ENCODE results near the gene DDRGK1.
"Not testable (repeated sequence)": the region's sequence is repeated elsewhere in the genome, so short reads cannot be mapped to it uniquely, and the experiment has no call there.

Gene DDRGK1

DNA sequence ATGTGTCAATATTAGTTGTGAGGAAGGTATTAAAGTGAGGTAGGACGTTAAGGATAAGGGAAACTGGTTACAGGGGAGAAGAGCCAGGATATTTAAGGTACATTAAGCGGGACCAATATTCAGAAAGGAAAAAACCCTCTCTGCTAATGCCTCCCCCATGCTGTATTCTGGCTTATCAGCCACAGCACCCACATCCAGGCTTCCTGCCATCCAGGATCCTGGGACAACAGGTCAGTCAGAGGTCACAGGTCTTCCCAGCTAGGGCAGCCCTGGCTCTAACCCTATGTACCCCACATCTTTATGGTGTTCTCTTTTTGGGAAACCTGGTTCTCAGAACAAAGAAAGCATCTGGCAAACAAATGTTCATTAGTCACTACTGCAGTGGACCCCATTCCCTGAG, 5.3 kb downstream of the DDRGK1 start:
- H3K27ac ChIP-seq (ENCODE audit: low read depth in 2 of 2, low read length in 2 of 2): no peak overlapping the region
- no peaks in the 10 kb centered on the region for H3K9me3 ChIP-seq (ENCODE audit: control insufficient read depth in 2 of 2, low read length in 2 of 2)
- H3K36me3 ChIP-seq (ENCODE audit: control insufficient read depth in 2 of 2, insufficient read depth in 2 of 2, low read length in 2 of 2): peaks cover 31 to 45% of the 10 kb centered on the region in 2 donors
- H3K4me1 ChIP-seq (ENCODE audit: control insufficient read depth in 2 of 2, insufficient read depth in 2 of 2, low read length in 2 of 2): peaks cover 14% of the 10 kb centered on the region in 2 donors
- H3K4me3 ChIP-seq (ENCODE audit: low read length in 2 of 2): no peak overlapping the region
- no peak overlapping the region for H3K9ac ChIP-seq (ENCODE audit: low read depth in 1 of 2, low read length in 2 of 2)
- H3K27me3 ChIP-seq (ENCODE audit: control insufficient read depth in 2 of 2, insufficient read depth in 2 of 2, low read length in 2 of 2): no peaks in the 10 kb centered on the region

DNA sequence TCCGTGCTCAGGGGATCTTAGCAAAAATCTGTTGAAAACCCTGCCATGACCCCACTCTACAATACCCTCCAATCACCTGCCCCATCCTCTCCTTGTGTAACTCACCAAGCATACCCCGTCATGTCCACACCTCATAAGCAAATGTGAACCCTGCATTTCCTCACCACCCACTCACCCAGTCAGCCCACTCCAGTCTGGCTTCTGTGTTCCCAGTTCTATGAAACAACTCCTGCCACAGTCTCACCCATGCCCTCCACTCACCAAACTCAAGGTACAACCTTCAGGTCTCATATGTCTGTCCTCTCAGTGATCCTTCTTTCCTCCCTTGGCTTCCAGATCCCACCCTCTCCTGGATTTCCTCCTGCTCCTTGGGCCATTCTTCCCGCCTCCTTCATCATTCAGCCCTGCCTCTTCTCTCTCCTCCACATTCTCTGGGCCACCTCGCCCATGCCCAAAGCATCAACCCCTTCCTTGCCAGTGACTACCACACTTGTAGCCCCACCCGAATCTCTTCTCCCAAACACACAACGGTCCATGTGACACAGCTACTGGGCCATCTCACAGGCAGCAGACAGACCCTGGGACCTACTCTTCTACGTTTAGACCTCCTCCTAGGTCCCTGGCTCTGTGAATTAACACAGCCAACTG, 8.8 kb downstream of the DDRGK1 start:
- no peaks in the 10 kb centered on the region for H3K9me3 ChIP-seq (ENCODE audit: control insufficient read depth in 2 of 2, low read length in 2 of 2)

DNA sequence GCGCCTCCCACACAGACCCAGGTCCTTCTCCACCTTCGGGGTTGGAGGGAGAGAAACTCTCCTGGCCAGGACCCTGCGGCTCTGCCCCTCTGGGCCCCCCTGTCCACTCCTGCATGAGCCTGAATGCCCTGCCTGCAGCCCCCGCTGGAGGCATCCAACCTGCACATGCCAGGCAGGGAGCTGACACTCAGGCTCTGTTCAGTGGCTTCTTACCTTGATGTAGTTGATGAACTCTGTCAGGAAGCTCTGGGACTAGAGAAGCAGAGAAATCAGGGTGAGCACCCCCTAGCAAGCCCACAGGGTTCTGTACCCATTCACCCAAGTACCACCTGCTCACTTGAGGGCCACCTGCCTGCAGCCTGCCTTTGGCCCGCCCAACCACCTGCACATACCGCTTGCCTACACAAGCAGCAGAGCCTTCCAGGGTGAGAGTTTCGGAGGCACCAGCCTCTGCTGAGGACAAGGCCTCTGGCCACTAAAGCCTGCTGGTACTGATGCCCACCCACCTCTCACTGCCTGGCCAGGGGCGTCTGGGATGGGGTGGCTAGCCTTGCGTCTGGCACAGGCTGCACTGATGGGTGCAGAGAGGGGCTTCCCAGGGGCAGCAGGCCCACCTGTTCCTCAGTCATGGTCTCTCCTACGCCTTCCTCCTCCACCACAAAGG, 9.7 kb downstream of the DDRGK1 start:
- Histone ChIP-seq H3K9ac (ENCODE audit: low read depth in 1 of 2, low read length in 2 of 2) (no peak overlapping the region), H3K4me3 (ENCODE audit: low read length in 2 of 2) (no peak overlapping the region), H3K36me3 (ENCODE audit: control insufficient read depth in 2 of 2, insufficient read depth in 2 of 2, low read length in 2 of 2) (peaks cover 55 to 70% of the 10 kb centered on the region in 2 donors), H3K4me1 (ENCODE audit: control insufficient read depth in 2 of 2, insufficient read depth in 2 of 2, low read length in 2 of 2) (no peaks in the 10 kb centered on the region), H3K27me3 (ENCODE audit: control insufficient read depth in 2 of 2, insufficient read depth in 2 of 2, low read length in 2 of 2) (no peaks in the 10 kb centered on the region), H3K9me3 (ENCODE audit: control insufficient read depth in 2 of 2, low read length in 2 of 2) (no peaks in the 10 kb centered on the region), H3K27ac (ENCODE audit: low read depth in 2 of 2, low read length in 2 of 2) (no peak overlapping the region)

More for the DNA sequence above, 8.8 kb downstream of the DDRGK1 start:
- peaks cover 57 to 70% of the 10 kb centered on the region in 2 donors for H3K36me3 ChIP-seq (ENCODE audit: control insufficient read depth in 2 of 2, insufficient read depth in 2 of 2, low read length in 2 of 2)
- no peaks in the 10 kb centered on the region for H3K27me3 ChIP-seq (ENCODE audit: control insufficient read depth in 2 of 2, insufficient read depth in 2 of 2, low read length in 2 of 2)
- no peak overlapping the region for H3K27ac ChIP-seq (ENCODE audit: low read depth in 2 of 2, low read length in 2 of 2)
- H3K4me1 ChIP-seq (ENCODE audit: control insufficient read depth in 2 of 2, insufficient read depth in 2 of 2, low read length in 2 of 2): no peaks in the 10 kb centered on the region
- no peak overlapping the region for H3K9ac ChIP-seq (ENCODE audit: low read depth in 1 of 2, low read length in 2 of 2)
- no peak overlapping the region for H3K4me3 ChIP-seq (ENCODE audit: low read length in 2 of 2)

DNA sequence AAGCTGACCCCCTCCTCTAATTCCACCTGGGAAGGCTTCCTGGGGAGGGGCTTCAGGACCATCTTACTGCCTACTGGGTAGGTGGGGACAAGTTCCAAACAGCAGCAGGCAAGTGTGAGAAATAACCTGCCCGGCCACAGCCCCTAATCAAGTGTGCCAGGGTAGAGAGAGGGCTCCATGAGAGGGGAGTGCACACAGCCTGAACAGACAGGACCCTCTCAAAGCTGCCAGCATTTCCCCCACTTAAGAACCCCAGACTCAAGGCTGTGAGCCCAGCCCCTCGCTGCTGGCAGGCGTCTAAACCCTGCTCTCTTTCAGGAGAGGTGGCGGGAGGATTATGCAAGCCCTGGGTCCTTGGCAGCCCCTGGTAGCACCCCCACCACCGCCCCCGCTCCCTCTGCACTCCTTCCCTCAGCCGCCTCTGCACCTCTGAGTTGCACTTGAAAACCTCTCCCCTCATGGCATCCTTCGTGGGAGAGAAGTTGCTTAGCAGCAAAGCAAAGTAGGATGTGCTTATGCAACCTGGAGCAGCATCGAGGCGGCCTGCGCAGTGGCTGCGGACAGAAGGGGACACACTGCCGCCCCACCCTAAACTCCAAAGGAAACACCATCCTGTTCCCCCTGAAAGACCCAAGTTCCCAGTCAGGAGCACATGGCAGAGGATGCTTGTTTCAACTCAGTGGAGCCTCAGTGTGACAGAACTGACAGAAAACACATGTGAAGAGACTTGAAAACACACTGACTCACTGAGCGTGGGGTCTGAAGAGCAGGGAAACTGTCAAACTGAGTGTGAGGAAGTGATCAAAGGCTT, 10.5 kb downstream of the DDRGK1 start:
- H3K27me3 ChIP-seq (ENCODE audit: control insufficient read depth in 2 of 2, insufficient read depth in 2 of 2, low read length in 2 of 2): no peaks in the 10 kb centered on the region
- no peaks in the 10 kb centered on the region for H3K4me1 ChIP-seq (ENCODE audit: control insufficient read depth in 2 of 2, insufficient read depth in 2 of 2, low read length in 2 of 2)
- no peak overlapping the region for H3K4me3 ChIP-seq (ENCODE audit: low read length in 2 of 2)
- H3K27ac ChIP-seq (ENCODE audit: low read depth in 2 of 2, low read length in 2 of 2): no peak overlapping the region
- H3K36me3 ChIP-seq (ENCODE audit: control insufficient read depth in 2 of 2, insufficient read depth in 2 of 2, low read length in 2 of 2): peaks cover 48 to 66% of the 10 kb centered on the region in 2 donors
- H3K9me3 ChIP-seq (ENCODE audit: control insufficient read depth in 2 of 2, low read length in 2 of 2): no peaks in the 10 kb centered on the region
- H3K9ac ChIP-seq (ENCODE audit: low read depth in 1 of 2, low read length in 2 of 2): no peak overlapping the region

DNA sequence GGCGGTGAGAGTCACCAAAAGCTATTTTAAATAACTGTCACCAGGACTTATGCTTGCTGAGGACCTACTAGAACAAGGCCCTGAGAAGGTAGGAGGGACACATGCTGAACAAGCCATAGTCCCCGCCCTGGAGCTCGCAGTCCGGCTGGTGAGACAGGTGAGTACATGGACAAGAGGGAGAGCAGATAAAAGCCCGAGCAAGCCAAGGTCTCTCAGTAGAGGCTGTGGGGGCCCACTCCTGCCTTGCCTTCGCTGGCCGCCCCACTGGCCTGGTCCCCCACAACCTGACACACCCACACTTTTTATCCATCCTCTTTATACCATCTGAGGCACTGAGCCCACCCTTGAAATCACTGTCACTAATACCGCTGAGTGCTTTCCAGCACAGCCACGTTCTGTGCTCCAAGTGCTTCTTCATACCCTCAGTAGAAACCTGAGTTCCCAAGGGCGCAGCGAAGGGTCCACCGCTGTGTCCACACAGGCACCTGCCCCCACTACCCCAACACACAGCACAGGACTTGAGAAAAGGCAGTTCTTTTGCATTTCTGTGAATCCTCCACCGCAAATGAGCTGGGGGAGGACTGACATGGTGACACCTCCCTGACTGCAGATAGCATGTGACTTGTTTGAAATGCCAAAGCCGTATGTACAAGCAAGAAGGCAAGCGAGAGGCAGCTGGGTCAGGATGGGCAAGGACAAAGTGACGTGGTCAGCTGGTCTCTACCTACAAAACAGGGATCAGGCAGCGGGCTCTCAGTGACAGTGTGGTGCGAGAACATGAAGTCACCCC, 12.1 kb downstream of the DDRGK1 start:
- H3K9ac ChIP-seq (ENCODE audit: low read depth in 1 of 2, low read length in 2 of 2): no peak overlapping the region
- no peaks in the 10 kb centered on the region for H3K4me1 ChIP-seq (ENCODE audit: control insufficient read depth in 2 of 2, insufficient read depth in 2 of 2, low read length in 2 of 2)
- no peaks in the 10 kb centered on the region for H3K9me3 ChIP-seq (ENCODE audit: control insufficient read depth in 2 of 2, low read length in 2 of 2)
- H3K27me3 ChIP-seq (ENCODE audit: control insufficient read depth in 2 of 2, insufficient read depth in 2 of 2, low read length in 2 of 2): no peaks in the 10 kb centered on the region
- H3K4me3 ChIP-seq (ENCODE audit: low read length in 2 of 2): no peak overlapping the region
- peaks cover 46 to 64% of the 10 kb centered on the region in 2 donors for H3K36me3 ChIP-seq (ENCODE audit: control insufficient read depth in 2 of 2, insufficient read depth in 2 of 2, low read length in 2 of 2)
- H3K27ac ChIP-seq (ENCODE audit: low read depth in 2 of 2, low read length in 2 of 2): no peak overlapping the region

DNA sequence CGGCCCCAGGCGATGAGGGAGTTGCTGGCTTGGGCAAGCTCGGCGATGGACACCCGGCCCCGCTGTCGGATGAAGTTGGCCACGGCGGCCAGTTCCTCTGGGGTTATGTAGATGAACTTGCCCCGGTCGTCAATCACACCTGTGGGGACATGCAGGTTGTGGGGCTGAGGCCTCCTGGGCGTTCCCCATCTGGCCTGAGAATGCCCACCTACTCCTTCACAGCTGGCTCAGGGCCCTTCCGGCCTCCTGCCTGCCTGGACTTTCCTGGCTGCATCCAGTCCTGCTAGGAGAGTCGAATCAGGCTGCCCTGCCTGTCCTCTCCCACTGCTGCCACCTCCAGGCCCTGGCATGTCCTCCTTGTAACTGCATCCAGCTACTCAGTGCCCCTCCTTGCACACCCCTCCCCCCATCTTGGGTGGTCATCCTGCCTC, 13.8 kb downstream of the DDRGK1 start:
- no peak overlapping the region for H3K27ac ChIP-seq (ENCODE audit: low read depth in 2 of 2, low read length in 2 of 2)
- no peak overlapping the region for H3K9ac ChIP-seq (ENCODE audit: low read depth in 1 of 2, low read length in 2 of 2)
- H3K27me3 ChIP-seq (ENCODE audit: control insufficient read depth in 2 of 2, insufficient read depth in 2 of 2, low read length in 2 of 2): no peaks in the 10 kb centered on the region
- no peaks in the 10 kb centered on the region for H3K4me1 ChIP-seq (ENCODE audit: control insufficient read depth in 2 of 2, insufficient read depth in 2 of 2, low read length in 2 of 2)
- peaks cover 45 to 57% of the 10 kb centered on the region in 2 donors for H3K36me3 ChIP-seq (ENCODE audit: control insufficient read depth in 2 of 2, insufficient read depth in 2 of 2, low read length in 2 of 2)
- H3K4me3 ChIP-seq (ENCODE audit: low read length in 2 of 2): no peak overlapping the region
- H3K9me3 ChIP-seq (ENCODE audit: control insufficient read depth in 2 of 2, low read length in 2 of 2): no peaks in the 10 kb centered on the region

DNA sequence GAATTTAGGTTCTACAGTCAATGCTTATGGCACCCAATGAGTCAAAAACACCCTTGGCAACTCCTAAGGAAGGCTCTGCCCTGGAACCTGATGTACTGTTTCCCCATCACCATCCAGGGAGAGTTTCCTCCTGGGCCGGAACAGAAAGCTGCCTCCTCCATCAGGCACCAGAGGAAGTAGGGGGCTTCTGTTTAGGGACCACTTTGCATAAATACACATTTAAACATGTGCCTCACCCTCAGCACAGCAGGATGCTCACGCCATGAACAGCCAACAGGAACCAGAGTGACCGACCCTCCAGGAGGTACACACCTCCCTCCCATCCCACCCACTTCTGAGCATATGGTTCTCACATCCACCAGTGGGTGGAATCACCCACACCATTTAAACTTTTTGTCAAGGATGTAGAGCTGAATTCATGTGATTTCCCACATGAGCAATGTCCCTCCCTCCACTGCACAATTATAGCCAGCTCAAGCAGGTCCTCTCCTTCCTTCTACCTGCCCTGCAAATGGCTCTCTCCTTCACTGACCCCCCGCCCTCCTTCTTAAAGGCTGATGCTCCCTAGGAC, 14.8 kb downstream of the DDRGK1 start:
- H3K4me1 ChIP-seq (ENCODE audit: control insufficient read depth in 2 of 2, insufficient read depth in 2 of 2, low read length in 2 of 2): no peaks in the 10 kb centered on the region
- no peak overlapping the region for H3K4me3 ChIP-seq (ENCODE audit: low read length in 2 of 2)
- H3K27ac ChIP-seq (ENCODE audit: low read depth in 2 of 2, low read length in 2 of 2): no peak overlapping the region
- H3K27me3 ChIP-seq (ENCODE audit: control insufficient read depth in 2 of 2, insufficient read depth in 2 of 2, low read length in 2 of 2): no peaks in the 10 kb centered on the region
- H3K9me3 ChIP-seq (ENCODE audit: control insufficient read depth in 2 of 2, low read length in 2 of 2): no peaks in the 10 kb centered on the region
- H3K36me3 ChIP-seq (ENCODE audit: control insufficient read depth in 2 of 2, insufficient read depth in 2 of 2, low read length in 2 of 2): peaks cover 35 to 47% of the 10 kb centered on the region in 2 donors
- H3K9ac ChIP-seq (ENCODE audit: low read depth in 1 of 2, low read length in 2 of 2): no peak overlapping the region

DNA sequence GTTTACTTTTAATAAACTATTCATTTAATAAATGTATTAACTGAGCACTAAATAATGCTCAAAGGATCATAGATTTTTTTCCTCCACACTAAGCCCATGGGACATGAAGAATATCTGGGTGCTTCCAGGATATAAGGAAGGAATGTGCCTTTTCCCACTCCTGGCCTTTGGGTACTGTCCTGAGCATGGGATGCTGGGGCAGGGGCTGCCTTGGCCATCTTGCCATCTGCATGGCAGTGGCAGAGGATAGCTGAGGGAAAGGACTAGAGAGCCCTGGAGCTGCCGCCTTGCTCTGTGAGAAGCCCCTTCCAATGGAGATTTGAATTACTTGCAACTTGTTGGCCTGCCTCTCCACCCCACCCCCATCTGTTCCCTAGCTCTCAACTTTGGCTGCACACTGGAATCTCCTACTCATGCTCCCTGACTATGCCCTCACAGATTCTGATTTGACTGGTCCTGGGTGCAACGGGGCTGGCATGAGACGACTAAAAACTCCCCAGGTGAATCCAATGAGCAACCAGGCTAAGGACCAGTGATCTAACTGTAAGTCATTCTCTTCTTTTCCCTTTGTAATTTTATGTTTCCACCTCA, 15.6 kb downstream of the DDRGK1 start:
- Histone ChIP-seq H3K27ac (ENCODE audit: low read depth in 2 of 2, low read length in 2 of 2) (no peak overlapping the region), H3K9ac (ENCODE audit: low read depth in 1 of 2, low read length in 2 of 2) (no peak overlapping the region), H3K4me1 (ENCODE audit: control insufficient read depth in 2 of 2, insufficient read depth in 2 of 2, low read length in 2 of 2) (no peaks in the 10 kb centered on the region), H3K9me3 (ENCODE audit: control insufficient read depth in 2 of 2, low read length in 2 of 2) (no peaks in the 10 kb centered on the region), H3K36me3 (ENCODE audit: control insufficient read depth in 2 of 2, insufficient read depth in 2 of 2, low read length in 2 of 2) (peaks cover 28 to 40% of the 10 kb centered on the region in 2 donors), H3K27me3 (ENCODE audit: control insufficient read depth in 2 of 2, insufficient read depth in 2 of 2, low read length in 2 of 2) (no peaks in the 10 kb centered on the region), H3K4me3 (ENCODE audit: low read length in 2 of 2) (no peak overlapping the region)

DNA sequence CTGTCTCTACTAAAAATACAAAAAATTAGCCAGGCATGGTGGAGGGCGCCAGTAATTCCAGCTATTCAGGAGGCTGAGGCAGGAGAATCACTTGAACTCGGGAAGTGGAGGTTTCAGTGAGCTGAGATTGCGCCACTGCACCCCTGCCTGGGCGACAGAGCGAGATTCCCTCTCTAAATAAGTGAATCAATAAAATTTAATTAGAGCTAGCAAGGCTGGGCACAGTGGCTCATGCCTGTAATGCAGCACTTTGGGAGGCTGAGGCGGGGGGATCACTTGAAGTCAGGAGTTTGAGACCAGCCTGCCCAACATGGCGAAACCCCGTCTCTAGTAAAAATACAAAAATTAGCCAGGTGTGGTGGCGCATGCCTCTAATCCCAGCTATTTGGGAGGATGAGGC, 16.6 kb downstream of the DDRGK1 start:
- H3K4me3 ChIP-seq (ENCODE audit: low read length in 2 of 2); H3K9ac ChIP-seq (ENCODE audit: low read depth in 1 of 2, low read length in 2 of 2); H3K9me3 ChIP-seq (ENCODE audit: control insufficient read depth in 2 of 2, low read length in 2 of 2); H3K27ac ChIP-seq (ENCODE audit: low read depth in 2 of 2, low read length in 2 of 2); H3K4me1 ChIP-seq (ENCODE audit: control insufficient read depth in 2 of 2, insufficient read depth in 2 of 2, low read length in 2 of 2); H3K27me3 ChIP-seq (ENCODE audit: control insufficient read depth in 2 of 2, insufficient read depth in 2 of 2, low read length in 2 of 2): not testable (repeated sequence)
- peaks cover 23 to 33% of the 10 kb centered on the region in 2 donors for H3K36me3 ChIP-seq (ENCODE audit: control insufficient read depth in 2 of 2, insufficient read depth in 2 of 2, low read length in 2 of 2)

Measured in mucosa of rectum (tissue), 2 donors.